Right atrium auricular region (tissue), 2 donors: ENCODE data around the gene JPH3. TPM values are rescaled to one million over a fixed set of nuclear protein-coding genes. Genes with fewer than 3 reads are reported as not detected.
"Not testable (repeated sequence)": the region's sequence is repeated elsewhere in the genome, so short reads cannot be mapped to it uniquely, and the experiment has no call there.

Source experiments
- DNase-seq: peaks from one replicate; pipeline ENCODE4 v3.0.0-alpha.2; 2019; ENCODE audit warnings: low spot score
- H3K27ac ChIP-seq, 2 donors: fragments of 200-600 bp; sonication (generic); 1 replicate in 1 of 2; 2 replicates in 1 of 2; pipeline ENCODE4 v1.5.1; 2016 to 2019
- H3K27me3 ChIP-seq, 2 donors: fragments of 200-600 bp; sonication (generic); one replicate each; pipeline versions ENCODE4 v1.5.1 to v1.6.0; 2017 to 2019
- H3K36me3 ChIP-seq: fragments of 200-600 bp; sonication (generic); one replicate; pipeline ENCODE4 v1.5.1; 2016
- H3K4me1 ChIP-seq, 2 donors: fragments of 200-600 bp; sonication (generic); one replicate each; pipeline versions ENCODE4 v1.5.1 to v1.6.0; 2017 to 2019
- H3K4me3 ChIP-seq, 2 donors: fragments of 200-600 bp; sonication (generic); 1 replicate in 1 of 2; 2 replicates in 1 of 2; pipeline ENCODE4 v1.5.1; 2017 to 2019; ENCODE audit warnings: mild to moderate bottlenecking in 1 of 2, moderate library complexity in 1 of 2
- H3K9me3 ChIP-seq, 2 donors: fragments of 200-600 bp; sonication (generic); one replicate each; pipeline ENCODE4 v1.5.1; 2019
- CTCF ChIP-seq, 2 donors: fragments of 200-600 bp; sonication (generic); IDR thresholded peaks; one replicate each; pipeline ENCODE4 v1.5.1; 2019; ENCODE audit warnings: antibody characterized with exemption in 2 of 2
- total RNA-seq, 2 donors: library from RNA; depleted of rRNA; stranded (reverse); fragments of >200 nt; gene quantifications; one replicate each; pipeline ENCODE4 v1.1.0, GENCODE V29; 2016

JPH3 gene
- total RNA-seq, 2 donors from 2014 or later, result 0.08 to 0.11 TPM

GRCh38 chr16:87712184-87712762 is 110.0 kb downstream of the JPH3 start:
- no peak for DNase-seq
- Histone ChIP-seq H3K27me3 (no peaks in the 10 kb centered on the region), H3K4me3 (no peak overlapping the region), H3K4me1 (no peaks in the 10 kb centered on the region), H3K9me3 (no peaks in the 10 kb centered on the region), H3K36me3 (peaks cover 38% of the 10 kb centered on the region), H3K27ac (no peak overlapping the region)
- no peak for TF ChIP-seq CTCF (IDR thresholded peaks at IDR 0.05)

- Histone ChIP-seq H3K27ac (no peak overlapping the region), H3K9me3 (no peaks in the 10 kb centered on the region), H3K36me3 (peaks cover 26% of the 10 kb centered on the region)
These were observed 111.3 kb downstream of the JPH3 start for GRCh38 chr16:87713451-87714229.

GRCh38 chr16:87715231-87715630 is 112.9 kb downstream of the JPH3 start:
- Histone ChIP-seq H3K36me3 (peaks cover 17% of the 10 kb centered on the region), H3K9me3 (no peaks in the 10 kb centered on the region), H3K27me3 (no peaks in the 10 kb centered on the region), H3K4me1 (no peaks in the 10 kb centered on the region), H3K4me3 (no peak overlapping the region), H3K27ac (no peak overlapping the region)
- DNase-seq, result no peak
- TF ChIP-seq CTCF (IDR thresholded peaks at IDR 0.05), result no peak

More at GRCh38 chr16:87713451-87714229, 111.3 kb downstream of the JPH3 start:
- H3K4me1 ChIP-seq, result no peaks in the 10 kb centered on the region
- H3K4me3 ChIP-seq, result no peak overlapping the region
- no peak for TF ChIP-seq CTCF (IDR thresholded peaks at IDR 0.05)
- no peak for DNase-seq
- no peaks in the 10 kb centered on the region for H3K27me3 ChIP-seq

GRCh38 chr16:87715658-87716057 is 113.3 kb downstream of the JPH3 start:
- H3K36me3 ChIP-seq, result peaks cover 15% of the 10 kb centered on the region
- H3K9me3 ChIP-seq, result no peaks in the 10 kb centered on the region
- no peak overlapping the region for H3K27ac ChIP-seq
- no peak for DNase-seq
- H3K4me1 ChIP-seq, result no peaks in the 10 kb centered on the region
- no peak overlapping the region for H3K4me3 ChIP-seq
- no peak for TF ChIP-seq CTCF (IDR thresholded peaks at IDR 0.05)
- no peaks in the 10 kb centered on the region for H3K27me3 ChIP-seq

- H3K36me3 ChIP-seq, DNase-seq, H3K27me3 ChIP-seq, H3K27ac ChIP-seq, H3K4me3 ChIP-seq, H3K9me3 ChIP-seq: not testable (repeated sequence)
- H3K4me1 ChIP-seq, result peaks cover 0 to 14% of the 10 kb centered on the region in 2 donors
These were observed 116.5 kb downstream of the JPH3 start for GRCh38 chr16:87718831-87719230.

GRCh38 chr16:87720446-87720845 is 118.1 kb downstream of the JPH3 start:
- H3K27ac ChIP-seq, result no peak overlapping the region
- H3K9me3 ChIP-seq, result no peaks in the 10 kb centered on the region
- no peak overlapping the region for H3K4me3 ChIP-seq
- H3K27me3 ChIP-seq, result no peaks in the 10 kb centered on the region
- DNase-seq, result no peak
- no peaks in the 10 kb centered on the region for H3K36me3 ChIP-seq
- peaks cover 0 to 14% of the 10 kb centered on the region in 2 donors for H3K4me1 ChIP-seq
- no peak for TF ChIP-seq CTCF (IDR thresholded peaks at IDR 0.05)
